ENCODE measurements around the gene EPSTI1.
"Not testable (repeated sequence)": the region's sequence is repeated elsewhere in the genome, so short reads cannot be mapped to it uniquely, and the experiment has no call there.

EPSTI1 gene, protein sequence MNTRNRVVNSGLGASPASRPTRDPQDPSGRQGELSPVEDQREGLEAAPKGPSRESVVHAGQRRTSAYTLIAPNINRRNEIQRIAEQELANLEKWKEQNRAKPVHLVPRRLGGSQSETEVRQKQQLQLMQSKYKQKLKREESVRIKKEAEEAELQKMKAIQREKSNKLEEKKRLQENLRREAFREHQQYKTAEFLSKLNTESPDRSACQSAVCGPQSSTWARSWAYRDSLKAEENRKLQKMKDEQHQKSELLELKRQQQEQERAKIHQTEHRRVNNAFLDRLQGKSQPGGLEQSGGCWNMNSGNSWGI
- total RNA-seq: 35.8 reads per million, percentile 60 among the genes with 10 or more reads in this experiment

DNA sequence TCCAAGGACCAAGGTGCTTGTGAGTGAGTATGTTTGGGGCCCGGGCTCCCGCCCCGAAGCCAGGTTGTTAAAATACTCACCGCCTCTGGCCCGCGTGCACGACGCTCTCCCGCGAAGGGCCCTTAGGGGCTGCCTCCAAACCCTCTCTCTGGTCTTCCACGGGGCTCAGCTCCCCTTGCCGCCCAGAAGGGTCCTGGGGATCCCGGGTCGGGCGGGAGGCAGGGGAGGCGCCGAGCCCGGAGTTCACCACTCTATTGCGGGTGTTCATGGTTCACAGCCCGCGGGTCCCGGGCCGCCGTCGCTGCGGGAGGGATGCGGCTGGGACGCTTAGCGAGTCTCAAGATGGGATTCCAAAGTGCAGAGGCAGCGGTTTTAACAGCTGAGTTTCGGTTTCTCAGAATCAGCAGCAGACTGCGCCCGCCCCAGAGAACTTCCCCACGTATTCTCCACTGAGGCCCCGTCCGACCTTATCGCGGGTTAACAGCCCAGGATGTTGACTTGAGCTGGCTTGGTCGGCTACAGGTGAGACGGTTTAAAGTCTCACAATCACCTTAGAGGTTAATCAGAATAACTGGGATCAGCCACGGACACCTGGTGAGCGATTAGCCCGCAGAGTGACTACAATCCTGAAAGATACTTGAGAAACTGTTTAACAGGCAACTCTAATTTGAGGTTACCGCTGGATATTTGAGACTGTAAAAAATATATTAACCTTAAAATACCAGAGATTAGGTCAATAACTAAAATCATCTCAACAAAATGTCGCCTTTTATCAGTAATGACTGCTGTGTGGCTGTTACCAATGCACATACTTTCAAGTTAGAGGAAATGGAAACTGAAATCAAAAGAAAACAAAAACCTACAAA, at the start of gene EPSTI1:
TSS of gene EPSTI1 (minus strand) at position 344 of the 866 bp plus-strand sequence. CDS start at position 268, 76 bp downstream.
- DNase-seq: peak; percentile 53

DNA sequence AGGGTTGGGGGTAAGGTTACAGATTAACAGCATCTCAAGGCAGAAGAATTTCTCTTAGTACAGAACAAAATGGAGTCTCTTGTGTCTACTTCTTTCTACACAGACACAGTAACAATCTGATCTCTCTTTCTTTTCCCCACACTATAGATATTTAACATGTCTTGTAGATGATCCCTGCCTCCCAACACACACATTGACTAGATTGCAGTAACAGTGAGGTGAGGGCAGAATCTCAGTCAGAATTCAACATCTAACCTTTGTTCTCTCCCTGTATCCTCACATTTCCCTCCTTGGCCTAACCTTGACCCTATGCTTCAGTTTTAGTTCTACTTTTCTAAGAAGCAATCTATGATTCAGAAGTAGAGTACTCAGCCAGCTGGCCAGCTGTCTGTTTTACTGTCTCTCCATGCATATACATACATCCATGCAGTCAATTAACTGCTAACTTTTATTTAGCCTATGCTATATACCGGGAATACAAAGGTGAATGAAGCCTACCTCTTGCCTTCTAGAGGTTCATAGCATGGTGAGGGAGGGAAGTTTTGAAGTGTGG, 49.4 kb upstream of the EPSTI1 start:
- DNase-seq: no peak

DNA sequence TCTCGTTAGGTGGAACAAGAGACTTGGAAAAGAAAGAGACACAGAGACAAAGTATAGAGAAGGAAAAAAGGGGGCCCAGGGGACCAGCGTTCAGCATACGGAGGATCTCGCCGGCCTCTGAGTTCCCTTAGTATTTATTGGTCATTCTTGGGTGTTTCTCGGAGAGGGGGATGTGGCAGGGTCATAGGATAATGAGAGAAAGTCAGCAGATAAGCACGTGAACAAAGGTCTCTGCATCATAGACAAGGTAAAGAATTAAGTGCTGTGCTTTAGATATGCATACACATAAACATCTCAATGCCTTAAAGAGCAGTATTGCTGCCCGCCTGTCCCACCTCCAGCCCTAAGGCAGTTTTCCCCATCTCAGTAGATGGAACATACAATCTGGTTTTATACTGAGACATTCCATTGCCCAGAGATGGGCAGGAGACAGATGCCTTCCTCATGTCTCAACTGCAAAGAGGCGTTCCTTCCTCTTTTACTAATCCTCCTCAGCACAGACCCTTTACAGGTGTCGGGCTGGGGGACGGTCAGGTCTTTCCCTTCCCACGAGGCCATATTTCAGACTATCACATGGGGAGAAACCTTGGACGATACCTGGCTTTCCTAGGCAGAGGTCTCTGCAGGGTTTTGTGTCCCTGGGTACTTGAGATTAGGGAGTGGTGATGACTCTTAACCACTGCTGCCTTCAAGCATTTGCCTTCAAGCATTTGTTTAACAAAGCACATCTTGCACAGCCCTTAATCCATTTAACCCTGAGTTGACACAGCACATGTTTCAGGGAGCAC, 48.7 kb upstream of the EPSTI1 start:
- DNase-seq: not testable (repeated sequence)

DNA sequence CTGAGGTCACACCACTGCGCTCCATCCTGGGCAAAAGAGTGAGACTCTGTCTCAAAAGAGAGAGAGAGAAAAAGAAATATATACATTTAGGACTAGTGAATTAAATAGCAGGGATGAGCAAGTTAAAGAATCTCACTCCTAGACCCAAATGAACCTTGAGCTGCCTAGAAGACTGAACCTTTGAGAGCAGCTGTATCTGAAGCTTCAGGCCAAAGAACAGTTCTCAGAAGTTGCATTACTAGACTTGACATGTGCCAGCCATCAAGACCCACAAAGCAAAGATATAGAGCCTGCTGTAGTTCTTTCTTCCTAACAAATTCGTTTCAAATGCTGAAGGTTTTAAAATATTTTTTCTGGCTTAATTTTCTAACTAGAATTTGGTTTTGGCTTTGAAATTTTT, 47.9 kb upstream of the EPSTI1 start:
- no peak for DNase-seq

DNA sequence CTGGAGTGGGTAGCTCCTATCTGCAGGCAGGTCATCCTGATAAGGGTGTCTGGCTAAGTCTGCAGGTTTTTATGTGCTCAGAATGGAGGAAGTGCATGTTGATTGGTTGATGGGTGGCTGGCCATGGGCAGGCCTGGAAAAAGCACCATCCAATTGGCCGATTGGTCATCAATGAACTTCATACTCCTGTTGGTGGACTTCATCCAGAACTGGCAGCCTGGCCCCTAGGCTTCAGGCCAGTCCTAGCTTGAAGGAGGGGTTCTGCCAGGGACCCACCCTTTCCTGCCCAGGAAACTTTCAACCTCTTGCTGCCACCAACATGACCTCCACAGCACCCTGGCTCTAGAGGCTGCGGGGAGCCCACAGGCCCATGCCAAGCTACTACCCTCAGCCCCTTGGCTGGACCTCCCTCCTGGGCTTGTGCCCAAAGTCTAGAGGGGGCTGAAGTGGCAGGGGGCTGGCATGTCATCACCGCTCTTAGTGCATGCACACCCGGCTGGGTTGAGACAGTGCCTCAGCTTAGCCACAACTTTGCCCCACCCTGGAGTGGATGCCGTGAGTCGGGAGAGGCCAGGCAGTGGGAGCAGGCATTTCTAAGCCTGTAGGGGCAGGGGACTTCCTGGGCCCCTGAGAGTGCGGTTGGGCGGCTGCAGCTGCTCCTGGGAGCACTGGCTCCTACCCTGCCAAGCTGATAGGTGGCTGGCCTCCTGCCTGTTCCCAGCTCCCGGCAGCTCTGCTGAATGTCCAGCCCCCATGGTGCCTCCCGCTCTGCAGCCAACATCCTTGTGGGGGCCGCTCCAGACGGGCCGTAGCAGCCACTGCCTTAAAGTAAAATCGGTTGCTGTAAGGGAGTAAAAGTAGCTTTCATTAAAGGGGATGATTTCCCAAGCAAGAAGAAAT, 44.6 kb upstream of the EPSTI1 start:
- no peak for DNase-seq

DNA sequence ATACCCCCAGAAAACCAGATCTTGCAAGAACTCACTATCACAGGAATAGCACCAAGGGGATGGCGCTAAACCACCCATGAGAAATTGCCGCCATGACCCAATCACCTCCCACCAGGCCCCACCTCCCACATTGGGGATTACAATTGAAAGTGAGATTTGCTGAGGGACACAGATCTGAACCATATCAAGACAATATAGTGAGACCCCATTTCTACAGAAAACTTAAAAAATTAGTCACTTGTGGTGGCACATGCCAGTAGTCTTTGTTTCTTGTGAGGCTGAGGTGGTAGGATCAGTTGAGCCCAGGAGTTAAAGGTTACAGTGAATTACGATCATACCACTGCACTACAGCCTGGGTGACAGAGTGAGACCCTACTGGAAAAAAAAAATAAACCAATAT, 41.0 kb upstream of the EPSTI1 start:
- DNase-seq: no peak

DNA sequence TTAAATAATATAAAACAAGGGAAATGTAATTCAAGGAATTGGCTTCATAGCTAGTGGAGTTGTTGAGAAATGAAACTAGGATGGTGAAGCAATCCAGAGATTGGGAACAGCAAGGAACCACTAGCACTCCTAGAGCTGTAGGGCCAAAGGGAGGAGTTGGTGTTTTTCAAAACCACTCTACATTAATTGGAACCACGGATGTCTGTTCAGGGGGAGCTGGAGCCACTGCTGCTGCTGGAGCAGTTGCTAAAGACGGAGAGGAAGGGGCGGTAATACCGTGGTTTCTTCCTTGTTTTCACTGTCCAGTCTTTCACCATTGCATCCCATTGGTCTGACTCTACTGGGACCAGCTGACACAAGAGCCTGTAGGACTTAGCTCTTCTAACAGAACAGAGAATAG, 39.8 kb upstream of the EPSTI1 start:
- DNase-seq: no peak

DNA sequence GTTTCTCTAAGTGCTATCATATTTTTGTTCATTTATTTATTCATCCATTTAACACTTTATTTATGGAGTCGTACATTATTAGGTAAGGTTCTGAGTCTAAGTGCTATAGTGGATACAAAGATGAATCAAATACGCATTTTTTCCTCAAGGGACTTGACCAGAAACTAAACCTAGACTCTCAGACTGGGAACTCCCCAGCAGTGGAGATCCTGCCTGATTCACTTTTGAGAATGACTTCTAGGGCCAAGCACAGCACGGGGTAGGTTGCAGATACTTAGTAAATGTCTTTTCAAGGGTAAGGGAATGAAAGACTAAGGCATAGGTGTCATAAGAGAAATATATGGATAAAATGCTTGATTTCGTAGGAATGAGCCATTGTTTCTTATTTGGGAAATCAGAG, 38.5 kb upstream of the EPSTI1 start:
- DNase-seq: no peak

DNA sequence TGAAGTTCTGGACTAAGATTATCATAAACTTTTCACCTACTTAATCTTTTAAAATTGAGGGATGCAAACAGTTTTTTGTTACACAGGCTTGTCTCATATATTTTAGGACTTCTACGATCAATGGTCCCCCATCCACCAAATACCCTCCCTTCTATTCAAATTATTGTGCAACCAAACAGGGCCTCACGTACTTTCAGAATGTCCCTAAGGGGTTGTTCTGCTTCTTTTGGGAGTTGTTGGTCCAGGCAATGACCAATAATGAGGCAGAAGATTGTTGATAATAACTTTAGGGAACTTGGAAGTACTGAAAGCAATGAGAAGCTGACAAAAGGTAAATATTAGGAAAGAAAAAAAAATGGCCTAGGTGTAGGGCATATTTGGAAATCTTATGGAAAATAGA, 34.2 kb upstream of the EPSTI1 start:
- DNase-seq: no peak

DNA sequence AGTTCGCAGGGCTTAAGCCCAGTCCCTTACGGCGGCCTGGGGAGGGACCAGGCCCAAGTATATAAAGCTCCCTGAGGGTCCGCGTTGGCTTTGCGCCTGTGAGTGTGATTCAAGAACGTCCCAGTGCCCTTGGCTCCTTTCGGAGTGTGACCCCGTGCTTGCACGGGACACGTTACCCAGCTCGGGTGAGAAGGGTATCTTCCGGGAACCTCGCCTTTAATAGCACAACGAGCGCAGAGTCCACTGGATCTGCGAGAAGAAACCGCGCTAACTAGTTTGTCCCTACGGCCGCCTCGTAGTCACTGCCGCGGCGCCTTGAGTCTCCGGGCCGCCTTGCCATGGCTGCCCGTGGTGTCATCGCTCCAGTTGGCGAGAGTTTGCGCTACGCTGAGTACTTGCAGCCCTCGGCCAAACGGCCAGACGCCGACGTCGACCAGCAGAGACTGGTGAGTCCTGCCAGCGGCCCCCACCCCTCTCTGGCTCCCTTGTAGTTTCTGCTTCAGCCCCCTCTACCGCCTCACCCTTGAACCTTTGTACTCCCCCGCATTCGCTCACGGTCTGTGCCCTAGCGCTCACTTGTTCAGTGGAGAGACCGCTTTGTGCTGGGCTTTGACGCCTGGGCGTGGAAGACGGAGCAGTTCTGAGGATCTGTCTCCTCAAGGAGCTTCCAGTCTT, 31.4 kb upstream of the EPSTI1 start, which contains the start of gene DNAJC15:
TSS of gene DNAJC15 (plus strand) at position 298 of the 675 bp plus-strand sequence. CDS start at position 339, 41 bp downstream.
- peak; percentile 34 for DNase-seq

DNA sequence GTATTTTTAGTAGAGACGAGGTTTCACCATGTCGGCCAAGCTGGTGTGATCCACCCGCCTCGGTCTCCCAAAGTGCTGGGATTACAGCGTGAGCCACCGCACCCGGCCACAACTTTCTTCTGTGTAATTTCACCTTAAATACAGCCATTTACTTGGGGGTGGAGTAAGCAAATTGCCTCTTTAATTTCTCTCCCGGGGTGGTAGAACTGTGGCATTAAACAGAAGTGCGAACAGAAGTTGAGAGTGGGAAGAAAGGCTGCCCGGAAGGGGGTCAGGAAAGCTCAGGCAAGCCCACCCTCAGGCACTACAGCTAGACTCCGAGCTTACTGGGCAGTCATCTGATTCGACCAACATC, 30.9 kb upstream of the EPSTI1 start:
- no peak for DNase-seq

DNA sequence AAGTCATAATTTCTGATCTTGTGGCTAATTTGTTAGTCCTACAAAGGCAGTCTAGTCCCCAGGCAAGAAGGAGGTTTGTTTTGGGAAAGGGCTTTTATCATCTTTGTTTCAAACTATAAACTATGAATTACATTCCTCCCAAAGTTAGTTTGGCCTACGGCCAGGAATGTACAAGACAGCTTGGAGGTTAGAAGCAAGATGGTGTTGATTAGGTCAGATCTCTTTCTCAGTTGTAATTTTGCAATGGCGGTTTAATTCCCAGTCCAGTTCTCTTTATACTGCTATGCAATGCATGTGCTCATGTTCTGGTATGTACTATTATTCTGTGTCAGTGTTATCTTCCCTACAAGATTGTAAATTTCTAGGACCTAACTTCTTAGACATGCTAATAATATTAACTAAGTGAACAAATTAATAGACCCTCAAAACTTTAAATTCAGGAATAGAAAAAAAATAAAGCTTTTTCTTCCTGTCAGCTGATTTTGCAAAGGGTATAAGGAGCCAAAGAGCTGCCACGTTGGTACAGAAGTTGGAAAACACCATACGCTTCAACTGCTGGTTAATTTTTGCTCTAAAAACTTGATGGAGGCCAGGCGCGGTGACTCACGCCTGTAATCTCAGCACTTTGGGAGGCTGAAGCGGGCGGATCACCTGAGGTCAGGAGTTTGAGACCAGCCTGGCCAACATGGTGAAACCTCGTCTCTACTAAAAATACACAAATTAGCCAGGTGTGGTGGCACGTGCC, 30.1 kb upstream of the EPSTI1 start:
- no peak for DNase-seq

DNA sequence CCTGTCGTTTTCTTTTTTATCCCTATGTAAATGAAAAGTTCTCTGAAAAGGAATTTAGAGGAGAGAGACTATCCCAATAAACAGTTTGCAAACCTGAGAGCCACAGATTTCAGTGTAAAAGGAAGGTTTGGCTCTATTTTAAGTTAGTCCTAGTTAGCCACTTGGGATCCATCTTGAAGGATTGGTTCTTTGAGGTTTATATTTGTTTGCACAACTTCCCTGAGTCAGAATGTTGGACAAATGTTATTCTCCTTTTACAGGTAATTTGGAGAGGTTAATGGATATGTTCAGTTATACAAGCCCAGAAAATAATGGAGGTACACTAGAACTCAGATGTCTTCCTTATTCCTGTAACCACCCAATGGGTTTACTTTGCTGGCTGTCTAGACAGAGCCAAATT, 28.8 kb upstream of the EPSTI1 start:
- DNase-seq: no peak

DNA sequence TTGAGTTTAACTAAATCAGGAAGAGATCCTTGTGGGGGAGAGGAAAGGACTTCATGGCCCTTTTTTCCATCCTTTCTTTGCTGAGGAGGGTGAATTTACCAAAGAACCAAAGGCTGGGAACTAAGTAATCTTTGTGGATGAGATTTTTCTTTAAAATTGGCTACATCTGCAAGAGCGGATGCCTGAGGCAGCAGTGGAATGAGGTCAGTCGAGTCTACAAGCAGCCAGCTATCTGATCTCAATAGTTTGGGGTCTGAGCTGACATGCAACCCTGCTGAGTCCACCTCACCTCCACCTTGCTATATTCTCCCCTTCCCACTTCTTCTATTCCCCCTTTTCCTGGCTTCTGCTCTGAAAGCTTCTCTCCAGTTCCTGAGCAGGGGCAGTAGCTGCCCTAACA, 27.8 kb upstream of the EPSTI1 start:
- no peak for DNase-seq

DNA sequence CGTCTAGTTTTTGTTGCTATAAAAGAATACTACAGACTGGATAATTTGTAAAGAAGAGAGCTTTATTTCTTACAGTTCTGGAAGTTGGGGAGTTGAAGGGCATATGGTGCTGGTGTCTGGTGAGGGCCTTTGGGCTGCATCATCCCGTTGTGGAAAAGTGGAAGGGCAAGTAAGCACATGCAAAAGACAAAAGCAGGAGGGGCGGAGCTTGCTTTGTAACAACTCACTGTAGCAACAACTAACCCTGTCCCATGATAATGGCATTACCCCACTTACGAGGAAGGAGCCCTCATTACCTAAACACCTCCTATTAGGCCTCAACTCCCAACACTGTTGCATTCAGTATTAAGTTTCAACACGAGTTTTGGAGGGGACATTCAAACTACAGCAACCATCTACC, 24.2 kb upstream of the EPSTI1 start:
- DNase-seq: no peak

DNA sequence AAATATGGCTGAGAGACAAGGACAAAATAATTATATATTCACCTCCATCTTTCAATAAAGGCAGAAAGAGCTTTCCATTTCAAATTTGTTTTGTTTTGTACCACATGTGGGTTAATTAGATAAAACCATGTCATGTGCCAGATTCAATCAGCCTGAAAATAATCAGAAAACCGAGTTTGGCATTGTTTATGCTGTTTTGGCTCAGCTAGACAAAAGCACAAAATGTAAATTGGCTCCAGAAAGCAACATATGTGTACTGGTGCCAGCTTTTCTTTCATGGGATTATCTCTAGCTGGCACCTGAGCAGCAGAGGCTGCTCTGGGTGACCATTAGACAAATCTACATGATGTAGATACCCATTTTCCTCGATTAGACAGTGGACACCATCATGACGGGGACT, 22.1 kb upstream of the EPSTI1 start:
- no peak for DNase-seq

DNA sequence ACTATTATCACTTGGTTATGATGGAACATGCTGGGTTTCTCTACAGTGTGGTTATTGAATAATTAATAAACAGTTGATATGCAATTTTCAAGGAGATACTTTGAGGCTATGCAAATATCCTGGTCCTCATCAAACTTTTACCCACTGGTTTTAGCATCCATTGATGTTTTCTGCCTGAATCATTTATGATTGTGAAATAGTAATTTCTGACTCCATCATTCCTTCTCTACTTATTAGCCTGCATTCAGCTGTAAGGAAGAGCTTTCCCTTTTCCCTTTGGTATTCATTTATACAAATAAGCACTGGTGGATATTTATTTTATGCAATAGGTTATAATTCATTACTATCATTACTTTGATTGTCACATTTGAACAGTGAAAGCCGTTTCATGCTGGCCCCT, 17.5 kb upstream of the EPSTI1 start:
- no peak for DNase-seq

DNA sequence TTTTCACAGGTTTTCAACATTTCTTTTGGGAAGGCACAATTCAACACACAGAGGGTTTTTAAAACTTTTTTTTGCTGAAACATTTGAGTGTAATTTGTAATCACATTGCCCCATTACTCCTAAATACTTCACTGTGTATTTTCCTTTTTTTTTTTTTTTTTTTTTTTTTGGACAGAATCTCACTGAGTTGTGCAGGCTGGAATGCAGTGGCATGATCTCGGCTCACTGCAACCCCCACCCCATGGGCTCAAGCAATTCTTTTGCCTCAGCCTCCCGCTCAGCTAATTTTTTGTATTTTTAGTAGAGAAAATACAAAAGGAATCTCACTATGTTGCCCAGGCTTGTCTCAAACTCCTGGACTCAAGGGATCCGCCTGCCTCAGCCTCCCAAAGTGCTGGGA, 16.6 kb upstream of the EPSTI1 start:
- DNase-seq: no peak

DNA sequence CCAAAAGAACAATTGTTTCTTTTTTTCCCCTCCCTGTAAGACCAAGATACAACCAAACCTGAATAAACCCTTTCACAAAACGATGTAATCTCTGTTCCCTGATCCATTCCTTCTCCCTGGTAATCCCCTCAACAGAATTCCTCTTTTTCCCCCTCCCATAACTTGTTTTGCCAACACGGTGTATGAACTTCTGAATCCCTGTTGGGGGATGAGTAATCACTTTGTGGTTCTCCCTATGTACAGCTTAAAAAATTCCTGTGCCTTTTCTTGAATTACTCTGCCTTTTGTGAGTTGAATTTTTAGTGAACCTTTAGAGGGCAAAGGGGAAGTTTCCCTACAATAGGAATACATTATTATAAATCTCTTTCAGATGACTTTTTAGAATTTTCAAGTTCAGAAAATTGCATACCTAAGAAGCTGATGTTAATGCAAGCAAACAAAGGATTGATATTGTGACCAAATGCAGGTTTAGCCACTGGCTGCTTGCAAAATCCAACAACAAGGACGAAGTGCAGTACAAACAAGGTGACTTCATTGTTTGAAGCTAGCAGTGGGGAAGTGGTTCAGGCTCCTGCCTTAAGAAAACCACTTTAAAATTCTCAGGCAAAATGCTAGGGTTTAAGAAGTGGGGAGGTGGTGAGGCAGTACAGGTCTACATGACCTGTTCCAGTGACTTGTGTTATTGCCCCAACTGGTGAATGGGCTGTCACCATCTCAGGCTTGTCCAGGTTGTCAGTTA, 15.0 kb upstream of the EPSTI1 start:
- DNase-seq: no peak

Data from effector CD4-positive, alpha-beta T cell (primary cell).